Stimulated activated CD8-positive, alpha-beta memory T cell treated with anti-CD3 and anti-CD28 coated beads, Interleukin-4, amount 100 ng/mL, for 48 hours (primary cell): Measurements from ENCODE around the gene SLX9.
A peak's percentile ranks its signal among the peaks of the same experiment; 100 is the strongest.
"Not testable (repeated sequence)": the region's sequence is repeated elsewhere in the genome, so short reads cannot be mapped to it uniquely, and the experiment has no call there.

ENCODE experiments used
- DNase-seq: peaks from one replicate; pipeline ENCODE4 v3.0.0-alpha.2; 2020

SLX9 gene

GRCh38 chr21:44903050-44903685, 36.7 kb upstream of the SLX9 start:
- no peak for DNase-seq

GRCh38 chr21:44903689-44904088, 36.1 kb upstream of the SLX9 start:
- DNase-seq, result no peak

- DNase-seq, result no peak
Measured at GRCh38 chr21:44904141-44904923, 35.5 kb upstream of the SLX9 start.

- no peak for DNase-seq
Measured at GRCh38 chr21:44905016-44905727, 34.7 kb upstream of the SLX9 start.

GRCh38 chr21:44905728-44906090, 34.1 kb upstream of the SLX9 start:
- DNase-seq, result no peak

GRCh38 chr21:44907225-44907965, 32.4 kb upstream of the SLX9 start:
- DNase-seq, result no peak

GRCh38 chr21:44907966-44908895, 31.6 kb upstream of the SLX9 start:
- DNase-seq, result no peak

- no peak for DNase-seq
Measured at GRCh38 chr21:44908908-44909307, 30.9 kb upstream of the SLX9 start.

- DNase-seq, result no peak
Measured at GRCh38 chr21:44909719-44910118, 30.1 kb upstream of the SLX9 start.

GRCh38 chr21:44910229-44911067, 29.4 kb upstream of the SLX9 start:
- no peak for DNase-seq

GRCh38 chr21:44911068-44911383, 28.8 kb upstream of the SLX9 start:
- DNase-seq, result no peak

- peak; percentile 72 for DNase-seq
Measured at GRCh38 chr21:44911384-44912157, 28.3 kb upstream of the SLX9 start.

- DNase-seq, result no peak
Measured at GRCh38 chr21:44912158-44912473, 27.7 kb upstream of the SLX9 start.

GRCh38 chr21:44912506-44913412, 27.1 kb upstream of the SLX9 start:
- DNase-seq, result not testable (repeated sequence)

- peak; percentile 30 for DNase-seq
Measured at GRCh38 chr21:44913425-44914175, 26.2 kb upstream of the SLX9 start.

GRCh38 chr21:44914176-44914874, 25.5 kb upstream of the SLX9 start:
- peak; percentile 80 for DNase-seq

GRCh38 chr21:44916965-44917364, 22.9 kb upstream of the SLX9 start:
- DNase-seq, result no peak

GRCh38 chr21:44917446-44918106, 22.3 kb upstream of the SLX9 start:
- DNase-seq, result no peak
